H1 (cell line): ENCODE measurements around the gene ACRBP.
A peak's percentile ranks its signal among the peaks of the same experiment; 100 is the strongest.

Experiments used
- ATF3 ChIP-seq: IDR thresholded peaks from 2 replicates; pipeline ENCODE4 v1.6.1; 2011; ENCODE audit warnings: low read depth, mild to moderate bottlenecking, low read length; ENCODE audit not compliant: insufficient read depth
- CREB1 ChIP-seq: IDR thresholded peaks from 2 replicates; pipeline ENCODE4 v1.6.1; 2012; ENCODE audit warnings: inconsistent platforms
- CTCF ChIP-seq, 3 experiments: IDR thresholded peaks; 1 replicate in 2 of 3; 2 replicates in 1 of 3; pipeline versions ENCODE4 v1.5.1 to v1.6.1; 2011; ENCODE audit warnings: low read length in 3 of 3, mild to moderate bottlenecking in 3 of 3, inconsistent platforms in 2 of 3, low read depth in 1 of 3, moderate library complexity in 1 of 3; ENCODE audit not compliant: insufficient read depth in 1 of 3; ENCODE audit errors: control extremely low read depth in 1 of 3
- EGR1 ChIP-seq: IDR thresholded peaks from 2 replicates; pipeline ENCODE4 v1.6.1; 2011; ENCODE audit warnings: low read depth, low read length, borderline replicate concordance
- EP300 ChIP-seq, 2 experiments: IDR thresholded peaks; 1 replicate in 1 of 2; 2 replicates in 1 of 2; pipeline ENCODE4 v1.6.1; 2011 to 2012; ENCODE audit warnings: low read depth in 2 of 2, low read length in 2 of 2, mild to moderate bottlenecking in 2 of 2, borderline replicate concordance in 1 of 2, inconsistent platforms in 1 of 2, moderate library complexity in 1 of 2
- EZH2 ChIP-seq: fragments of 200-600 bp; sonication (generic); IDR thresholded peaks from 2 replicates; pipeline ENCODE4 v1.7.1; 2012; ENCODE audit warnings: low read depth, mild to moderate bottlenecking, moderate library complexity, low read length, inconsistent platforms; ENCODE audit not compliant: severe bottlenecking
- HDAC6 ChIP-seq: IDR thresholded peaks from one replicate; pipeline ENCODE4 v1.7.1; 2012; ENCODE audit warnings: low read depth, mild to moderate bottlenecking, inconsistent platforms, low read length, moderate library complexity
- JUN ChIP-seq: IDR thresholded peaks from 2 replicates; pipeline ENCODE4 v1.6.1; 2011; ENCODE audit warnings: low read depth, mild to moderate bottlenecking, improper control_type of control experiment, low read length
- JUND ChIP-seq: IDR thresholded peaks from 2 replicates; pipeline ENCODE4 v1.6.1; 2011; ENCODE audit warnings: mild to moderate bottlenecking, improper control_type of control experiment, low read length
- KDM5A ChIP-seq: fragments of 200-600 bp; IDR thresholded peaks from 2 replicates; pipeline ENCODE4 v1.7.1; 2012; ENCODE audit warnings: mild to moderate bottlenecking, low read length, inconsistent platforms, mixed read lengths
- POLR2A ChIP-seq, 2 experiments: IDR thresholded peaks; 1 replicate in 1 of 2; 2 replicates in 1 of 2; pipeline ENCODE4 v1.6.1; 2011; ENCODE audit warnings: low read depth in 2 of 2, low read length in 2 of 2, mild to moderate bottlenecking in 2 of 2; ENCODE audit errors: control extremely low read depth in 1 of 2
- POLR2AphosphoS5 ChIP-seq: IDR thresholded peaks from 2 replicates; pipeline ENCODE4 v1.6.1; 2011; ENCODE audit warnings: low read depth, low read length
- RBBP5 ChIP-seq: IDR thresholded peaks from 2 replicates; pipeline ENCODE4 v1.7.1; 2012; ENCODE audit warnings: low read depth, mild to moderate bottlenecking, inconsistent platforms, low read length, moderate library complexity, borderline replicate concordance
- SIN3A ChIP-seq, 2 experiments: IDR thresholded peaks in 1 of 2; conservative IDR thresholded peaks in 1 of 2; 2 replicates each; pipeline ENCODE4 v1.6.1; 2011 to 2012; ENCODE audit warnings: low read length in 2 of 2, improper control_type of control experiment in 1 of 2, low read depth in 1 of 2, mild to moderate bottlenecking in 1 of 2

- TF ChIP-seq CREB1 (no peak), POLR2A (IDR thresholded peaks at IDR 0.05; ENCODE audit: control extremely low read depth in 1 of 2, low read depth in 2 of 2, low read length in 2 of 2) (no peak), KDM5A (no peak), EP300 (IDR thresholded peaks at IDR 0.05; ENCODE audit: borderline replicate concordance in 1 of 2, low read depth in 2 of 2, low read length in 2 of 2) (no peak), CTCF (IDR thresholded peaks at IDR 0.05; ENCODE audit: control extremely low read depth in 1 of 3, insufficient read depth in 1 of 3, low read depth in 1 of 3, low read length in 3 of 3) (peak; percentile 11 to 36 (median 35); a peak in 3 of 4 replicates), EGR1 (no peak), JUND (no peak), ATF3 (no peak), JUN (no peak), RBBP5 (no peak), HDAC6 (no peak), EZH2 (no peak), SIN3A (conservative IDR thresholded peaks at IDR 0.05 in 1 of 2, IDR thresholded peaks at IDR 0.05 in 1 of 2; ENCODE audit: low read depth in 1 of 2, low read length in 2 of 2) (no peak), POLR2AphosphoS5 (no peak)
Measured at GRCh38 chr12:6667559-6668210, 20.5 kb upstream of the ACRBP start.
